Transverse colon (tissue), 3 donors: ENCODE results near the gene RCAN1.

Experiments used
- POLR2A ChIP-seq: fragments of 450-650 bp; IDR thresholded peaks from one replicate; pipeline ENCODE4 v1.6.1; 2016; ENCODE audit warnings: antibody characterized with exemption, mild to moderate bottlenecking, moderate library complexity
- TF ChIP-seq, protein P1 (sequence below), 5 experiments: fragments of 200-600 bp in 3 of 5; fragments of 450-650 bp in 2 of 5; sonication (generic) in 3 of 5; IDR thresholded peaks; 1 replicate in 2 of 5; 2 replicates in 3 of 5; pipeline ENCODE4 v1.5.1; 2016 to 2017; ENCODE audit warnings: antibody characterized with exemption in 5 of 5, inconsistent platforms in 3 of 5, mild to moderate bottlenecking in 2 of 5, moderate library complexity in 1 of 5

GRCh38 chr21:34649400-34649799 lies 34.5 kb upstream of the RCAN1 start:
- TF ChIP-seq, protein P1, sequence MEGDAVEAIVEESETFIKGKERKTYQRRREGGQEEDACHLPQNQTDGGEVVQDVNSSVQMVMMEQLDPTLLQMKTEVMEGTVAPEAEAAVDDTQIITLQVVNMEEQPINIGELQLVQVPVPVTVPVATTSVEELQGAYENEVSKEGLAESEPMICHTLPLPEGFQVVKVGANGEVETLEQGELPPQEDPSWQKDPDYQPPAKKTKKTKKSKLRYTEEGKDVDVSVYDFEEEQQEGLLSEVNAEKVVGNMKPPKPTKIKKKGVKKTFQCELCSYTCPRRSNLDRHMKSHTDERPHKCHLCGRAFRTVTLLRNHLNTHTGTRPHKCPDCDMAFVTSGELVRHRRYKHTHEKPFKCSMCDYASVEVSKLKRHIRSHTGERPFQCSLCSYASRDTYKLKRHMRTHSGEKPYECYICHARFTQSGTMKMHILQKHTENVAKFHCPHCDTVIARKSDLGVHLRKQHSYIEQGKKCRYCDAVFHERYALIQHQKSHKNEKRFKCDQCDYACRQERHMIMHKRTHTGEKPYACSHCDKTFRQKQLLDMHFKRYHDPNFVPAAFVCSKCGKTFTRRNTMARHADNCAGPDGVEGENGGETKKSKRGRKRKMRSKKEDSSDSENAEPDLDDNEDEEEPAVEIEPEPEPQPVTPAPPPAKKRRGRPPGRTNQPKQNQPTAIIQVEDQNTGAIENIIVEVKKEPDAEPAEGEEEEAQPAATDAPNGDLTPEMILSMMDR (IDR thresholded peaks at IDR 0.05): no peak
- no peak for TF ChIP-seq POLR2A
